HG03108 (cell line): Measurements from ENCODE around the gene SEC14L1.

ENCODE experiments used
- ATAC-seq: cut with Tn5 transposase; IDR thresholded peaks from one replicate; pipeline ENCODE4 v1.9.1; 2021; ENCODE audit warnings: moderate library complexity; ENCODE audit not compliant: unreplicated experiment

SEC14L1 gene

DNA sequence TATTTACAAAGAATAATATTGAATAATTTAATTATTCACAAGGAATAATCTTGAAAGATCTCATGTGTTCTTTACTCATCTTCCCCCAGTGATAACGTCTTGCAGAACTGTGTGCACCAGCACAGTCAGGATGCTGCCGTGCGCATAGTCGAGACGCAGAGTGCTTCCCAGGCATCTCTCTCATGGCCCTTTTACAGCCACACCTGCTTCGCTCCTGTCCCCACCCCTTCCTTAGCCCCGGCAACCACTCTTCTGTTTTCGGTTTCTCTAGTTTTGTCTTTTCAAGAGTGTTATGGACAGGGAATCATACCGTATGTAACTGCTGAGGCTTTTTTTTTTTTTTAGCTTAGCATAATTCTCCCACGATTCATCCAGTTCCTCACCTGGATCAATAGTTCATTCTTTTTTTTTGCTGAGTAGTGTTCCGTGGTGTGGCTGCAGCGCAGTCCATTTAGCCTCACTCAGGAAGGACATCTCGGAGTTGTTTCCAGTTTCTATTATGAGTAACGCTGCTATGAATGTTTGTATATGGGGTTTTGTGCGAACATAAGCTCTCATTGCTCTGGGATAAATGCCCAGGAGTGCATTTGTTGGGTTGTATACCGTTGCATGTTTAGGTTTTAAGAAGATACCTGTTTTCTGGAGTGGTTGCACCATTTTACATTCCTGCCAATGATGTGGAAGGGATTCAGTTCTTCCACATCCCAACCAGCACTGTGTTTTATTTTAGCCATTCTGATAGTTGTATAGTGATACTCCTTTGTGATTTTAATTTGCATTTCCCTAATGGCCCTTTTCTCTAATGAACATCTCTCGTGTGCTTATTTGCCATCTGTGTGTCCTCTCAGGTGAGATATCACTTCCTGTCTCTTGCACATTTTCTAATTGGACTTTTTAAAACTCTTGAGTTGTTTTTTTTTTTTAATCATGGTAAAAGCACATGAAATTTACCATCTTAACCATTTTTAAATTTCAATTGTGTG, 47.6 kb downstream of the SEC14L1 start:
- no peak for ATAC-seq

DNA sequence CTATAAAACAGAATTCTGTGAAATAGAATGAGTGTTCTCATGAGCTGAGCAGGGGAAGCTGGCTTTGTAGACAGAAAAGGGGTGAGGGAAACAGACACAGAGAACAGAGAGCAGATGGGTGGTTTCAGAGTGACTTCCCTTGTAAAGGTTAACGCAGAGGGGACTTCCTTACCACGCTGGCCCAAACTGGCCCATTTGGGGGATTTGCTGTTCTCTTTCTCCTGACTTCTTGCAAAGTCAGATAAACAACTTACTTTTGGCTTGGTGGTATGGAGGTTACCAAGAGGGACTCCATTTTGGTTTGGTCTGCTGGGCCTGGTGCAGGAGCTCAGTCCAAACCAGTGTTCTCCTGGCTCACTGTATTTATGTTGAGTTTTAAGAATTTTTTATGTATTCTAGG, 48.4 kb downstream of the SEC14L1 start:
- peak; percentile 73 for ATAC-seq

DNA sequence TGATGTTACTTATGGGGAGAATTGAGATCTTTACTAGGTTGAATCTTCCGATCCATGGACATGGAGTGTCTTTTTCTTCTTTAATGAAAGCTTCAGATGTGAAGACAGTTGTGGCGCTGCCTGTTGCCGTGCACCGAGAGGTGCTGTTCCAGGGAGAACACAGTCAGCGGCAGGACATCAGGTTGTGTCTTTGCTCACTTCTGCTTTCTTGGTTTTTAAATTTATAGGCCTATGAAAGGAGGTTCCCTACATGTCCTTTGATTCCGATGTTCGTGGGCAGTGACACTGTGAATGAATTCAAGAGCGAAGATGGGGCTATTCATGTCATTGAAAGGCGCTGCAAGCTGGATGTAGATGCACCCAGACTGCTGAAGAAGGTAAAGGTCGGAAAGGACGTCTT, 49.8 kb downstream of the SEC14L1 start:
- no peak for ATAC-seq

DNA sequence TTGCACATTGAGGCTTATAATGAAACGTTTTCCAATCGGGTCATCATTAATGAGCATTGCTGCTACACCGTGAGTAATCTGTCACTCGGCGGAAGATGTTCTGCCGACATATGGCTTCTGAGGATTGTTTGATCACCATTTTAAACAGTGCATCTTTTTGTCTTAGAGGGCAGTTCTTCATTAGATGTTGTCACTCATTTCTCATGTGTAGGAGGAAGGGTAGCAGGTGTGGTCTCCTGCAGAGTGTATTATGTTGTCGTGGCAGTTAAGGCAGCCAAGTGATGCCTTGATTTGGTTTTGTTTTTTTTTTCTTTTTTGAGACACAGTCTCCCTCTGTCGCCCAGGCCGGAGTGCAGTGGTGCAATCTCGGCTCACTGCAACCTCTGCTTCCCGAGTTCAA, 50.5 kb downstream of the SEC14L1 start:
- no peak for ATAC-seq

DNA sequence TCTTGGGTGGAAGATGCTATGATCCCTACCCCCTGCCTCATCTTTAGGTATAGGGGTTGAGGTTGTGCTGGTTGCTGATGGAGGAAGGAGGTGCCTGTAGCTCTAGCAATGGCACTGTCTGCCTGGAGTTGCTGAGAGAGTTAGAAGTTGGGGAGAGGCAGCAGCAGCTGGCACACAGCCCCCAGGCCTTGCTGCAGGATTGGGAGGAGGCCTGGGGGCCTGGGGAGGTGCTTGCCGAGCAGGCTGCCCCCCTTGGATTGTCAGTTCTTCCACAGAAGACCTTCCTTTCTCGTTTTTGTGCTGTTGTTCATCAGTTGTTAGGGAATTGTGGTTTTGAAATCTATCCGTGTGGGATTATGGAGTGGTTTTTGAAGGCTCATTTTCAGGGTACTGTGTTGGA, 52.9 kb downstream of the SEC14L1 start:
- ATAC-seq, result no peak

DNA sequence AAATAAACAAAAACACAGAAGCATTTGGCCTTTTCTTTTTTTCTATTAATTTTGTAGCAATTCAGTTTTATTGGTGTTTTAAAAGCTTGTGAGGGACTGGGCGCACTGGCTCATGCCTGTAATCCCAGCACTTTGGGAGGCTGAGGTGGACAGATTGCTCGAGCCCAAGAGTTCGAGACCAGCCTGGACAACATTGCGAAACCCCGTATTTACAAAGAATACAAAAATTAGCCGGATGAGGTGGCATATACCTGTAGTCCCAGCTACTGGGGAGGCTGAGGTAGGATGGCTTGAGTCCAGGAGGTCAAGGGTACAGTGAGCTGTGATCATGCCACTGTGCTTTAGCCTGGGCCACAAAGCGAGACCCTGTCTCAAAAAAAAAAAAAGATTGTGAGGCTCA, 53.4 kb downstream of the SEC14L1 start:
- no peak for ATAC-seq

DNA sequence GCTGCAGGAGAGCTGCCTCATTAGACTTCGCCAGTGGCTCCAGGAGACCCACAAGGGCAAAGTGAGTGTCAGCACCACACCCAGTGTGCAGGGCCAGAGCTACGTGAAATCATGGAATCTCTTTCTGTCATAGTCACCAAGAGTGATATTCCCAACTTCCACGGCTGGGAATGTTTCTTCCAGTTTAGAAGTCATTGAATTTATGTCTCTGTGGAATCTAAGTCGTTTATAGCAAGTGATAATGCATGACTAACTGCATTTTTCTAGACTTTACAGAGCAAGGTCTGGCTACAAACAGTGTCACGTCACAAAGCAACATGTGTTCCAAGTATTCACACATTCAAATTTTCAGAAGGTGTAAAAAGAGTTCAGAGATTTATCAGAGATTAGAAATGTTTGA, 55.5 kb downstream of the SEC14L1 start:
- ATAC-seq, result no peak

DNA sequence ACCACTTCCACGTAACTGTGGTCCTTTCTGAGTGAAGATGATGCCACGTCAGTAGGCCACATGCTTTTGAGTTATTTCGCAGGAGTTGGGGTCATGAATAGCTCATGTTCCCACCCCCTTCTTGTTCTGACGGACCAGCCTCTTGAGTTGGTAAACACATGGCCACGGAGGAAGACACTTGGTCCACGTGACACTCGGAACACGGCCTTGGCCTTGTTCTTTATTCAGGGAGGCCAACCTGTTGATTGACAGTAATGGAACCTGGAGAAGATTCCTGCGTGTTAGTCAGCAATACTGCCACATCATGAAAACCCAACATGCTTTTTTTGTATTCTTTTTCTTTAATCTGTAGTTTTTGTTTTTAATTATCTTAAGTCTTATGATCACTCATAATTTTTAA, 56.3 kb downstream of the SEC14L1 start:
- no peak for ATAC-seq

DNA sequence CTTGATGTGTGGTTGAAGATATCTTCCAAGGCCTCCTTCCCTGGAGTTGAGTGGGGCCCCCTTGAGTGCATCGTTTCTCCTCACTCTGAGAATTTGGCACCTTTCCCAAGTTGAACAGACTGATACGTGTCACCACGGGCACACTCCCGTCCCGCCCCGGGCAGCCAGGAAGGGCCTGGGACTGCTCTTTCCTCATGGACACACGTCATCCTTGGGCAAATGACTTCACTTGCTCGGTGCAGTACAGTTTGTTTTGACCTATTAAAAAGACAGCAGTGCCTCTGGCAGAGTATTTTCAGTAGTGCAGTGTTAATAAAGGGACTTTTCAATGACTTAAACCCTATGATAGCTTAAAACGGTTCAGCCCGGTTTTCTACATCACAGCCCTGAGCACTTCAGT, 59.9 kb downstream of the SEC14L1 start:
- ATAC-seq, result no peak

DNA sequence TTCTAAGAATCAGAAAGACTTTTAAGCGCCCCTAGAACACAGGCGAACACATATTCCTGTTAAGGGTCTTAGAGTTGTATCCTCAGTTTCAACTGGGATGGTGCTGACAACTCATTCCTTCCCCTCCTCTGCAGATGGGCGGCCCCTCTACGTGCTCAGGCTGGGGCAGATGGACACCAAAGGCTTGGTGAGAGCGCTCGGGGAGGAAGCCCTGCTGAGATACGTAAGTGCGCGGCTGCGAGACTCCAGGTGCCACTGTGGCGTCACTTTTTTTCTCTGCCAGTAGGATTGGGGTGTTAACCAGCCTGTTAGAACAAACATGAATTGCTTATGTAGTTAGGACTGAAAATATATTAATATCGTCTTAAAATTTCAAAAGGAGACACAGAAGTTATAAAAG, 62.7 kb downstream of the SEC14L1 start:
- no peak for ATAC-seq

DNA sequence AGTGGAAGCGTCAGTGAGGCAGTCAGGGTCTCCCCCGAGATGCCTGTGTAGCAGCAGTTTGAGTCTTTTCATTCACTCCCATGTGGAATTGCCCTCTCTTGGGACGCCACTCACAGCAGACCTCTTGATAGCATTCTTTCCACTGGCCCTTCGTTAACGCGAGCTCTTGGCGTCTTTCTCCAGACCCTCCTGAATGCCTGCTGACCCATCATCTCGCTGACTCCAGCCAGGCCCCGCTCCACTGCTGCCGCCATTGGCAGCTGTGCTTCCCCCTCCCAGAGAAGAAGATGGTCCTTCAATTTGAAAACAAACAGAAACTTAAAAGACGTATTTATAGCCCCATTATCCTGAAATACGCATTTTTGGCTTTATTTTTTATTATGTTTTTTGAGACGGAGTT, 63.1 kb downstream of the SEC14L1 start:
- no peak for ATAC-seq

DNA sequence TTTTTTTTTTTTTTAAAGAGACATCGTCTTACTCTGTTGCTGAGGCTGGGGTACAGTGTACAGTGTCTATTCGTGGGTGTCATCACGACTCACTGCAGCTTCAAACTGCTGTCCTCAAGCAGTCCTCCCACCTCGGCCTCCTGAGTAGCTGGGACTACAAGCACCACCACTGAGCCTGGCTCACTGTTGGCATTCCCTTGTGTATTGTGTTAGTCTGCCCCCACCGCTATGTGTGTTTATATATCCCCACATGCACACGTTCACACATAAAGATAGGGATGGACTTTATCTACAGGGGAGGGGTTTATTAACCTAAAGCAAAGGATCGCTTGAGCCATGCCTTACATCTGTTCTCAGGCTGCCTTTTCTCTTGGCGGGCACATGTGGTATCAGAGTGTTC, 63.8 kb downstream of the SEC14L1 start:
- no peak for ATAC-seq

DNA sequence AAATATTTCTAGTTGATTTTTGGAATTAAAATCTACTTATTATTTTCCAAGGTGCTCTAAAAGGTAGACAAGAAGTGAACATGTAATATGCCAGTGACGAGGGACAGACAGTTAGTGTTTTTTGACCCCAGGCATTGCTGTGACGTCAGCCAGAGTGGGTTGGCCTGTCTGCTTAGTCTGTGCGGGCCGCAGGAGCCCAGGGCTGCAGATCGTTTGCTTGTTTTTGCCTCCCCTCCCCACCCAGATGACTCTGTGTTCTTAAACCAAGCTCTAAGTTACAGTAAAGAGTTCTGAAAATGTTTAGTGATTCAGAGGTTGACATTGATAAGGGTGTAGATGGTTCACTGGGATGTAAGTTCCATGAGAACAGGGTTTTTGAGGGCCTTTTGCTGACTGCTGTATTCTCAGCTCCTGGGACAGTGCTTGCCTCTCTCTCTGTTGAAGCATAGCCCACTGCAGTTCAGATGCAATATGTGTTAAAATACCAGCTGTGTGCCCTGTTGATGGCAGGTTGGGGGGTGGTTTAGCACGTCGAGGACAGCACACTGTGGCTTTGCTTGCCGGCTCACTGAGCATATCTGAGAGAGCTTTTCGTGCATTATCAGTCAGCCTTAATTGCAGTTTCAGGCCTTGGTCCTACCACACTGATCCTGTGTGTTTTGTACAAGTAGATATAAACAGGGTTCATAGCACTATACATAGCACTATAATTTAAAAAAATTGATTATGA, 64.8 kb downstream of the SEC14L1 start:
- ATAC-seq, result no peak

DNA sequence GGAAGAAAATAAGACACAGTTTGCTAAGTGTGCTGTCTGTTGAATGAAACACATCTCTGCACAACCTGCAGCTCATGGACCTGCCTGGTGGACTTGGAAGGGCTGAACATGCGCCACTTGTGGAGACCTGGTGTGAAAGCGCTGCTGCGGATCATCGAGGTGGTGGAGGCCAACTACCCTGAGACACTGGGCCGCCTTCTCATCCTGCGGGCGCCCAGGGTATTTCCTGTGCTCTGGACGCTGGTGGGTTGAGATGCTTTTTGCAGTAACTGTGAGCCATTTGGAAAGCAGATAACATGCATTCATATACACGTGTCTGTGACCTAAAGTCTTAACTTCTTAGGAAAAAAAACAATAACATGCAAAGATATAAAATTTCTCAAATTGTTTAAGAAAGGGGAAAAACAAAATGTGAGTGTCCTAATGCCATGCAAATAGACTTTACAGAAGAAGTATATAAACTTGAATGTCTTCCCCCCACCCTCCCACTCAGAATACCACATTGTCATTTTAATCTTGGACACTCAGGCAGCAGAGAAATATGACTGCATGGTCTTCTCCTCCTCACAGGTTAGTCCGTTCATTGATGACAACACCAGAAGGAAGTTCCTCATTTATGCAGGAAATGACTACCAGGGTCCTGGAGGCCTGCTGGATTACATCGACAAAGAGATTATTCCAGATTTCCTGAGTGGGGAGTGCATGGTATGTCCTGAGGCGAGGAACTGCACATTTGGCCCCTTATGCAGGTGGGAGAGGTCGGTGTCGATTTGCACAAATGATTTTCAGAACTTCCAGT, 65.6 kb downstream of the SEC14L1 start:
- no peak for ATAC-seq

DNA sequence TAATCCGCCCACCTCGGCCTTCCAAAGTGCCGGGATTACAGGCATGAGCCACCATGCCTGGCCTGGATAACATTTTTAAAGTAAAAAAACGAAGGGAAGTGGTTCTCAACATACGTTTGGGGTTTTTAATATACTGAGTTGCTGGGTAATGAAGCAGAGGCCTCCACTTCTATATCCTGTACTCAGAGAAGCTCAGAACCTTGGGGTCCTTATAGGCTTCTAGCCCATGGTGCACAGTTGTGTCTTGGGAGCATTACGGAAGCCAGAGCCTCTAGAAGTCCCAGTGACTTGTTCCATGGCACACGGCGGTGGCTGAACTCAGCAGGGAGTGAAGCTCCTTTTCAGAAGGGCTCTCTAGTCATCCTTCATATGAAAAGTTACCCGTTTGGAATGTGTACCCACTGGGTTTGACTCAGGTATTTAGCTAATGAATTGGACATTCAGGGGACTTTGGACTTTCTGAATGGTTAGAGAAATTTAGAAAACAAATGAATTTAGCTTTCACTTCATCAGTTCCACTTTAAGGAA, 67.0 kb downstream of the SEC14L1 start:
- no peak for ATAC-seq

DNA sequence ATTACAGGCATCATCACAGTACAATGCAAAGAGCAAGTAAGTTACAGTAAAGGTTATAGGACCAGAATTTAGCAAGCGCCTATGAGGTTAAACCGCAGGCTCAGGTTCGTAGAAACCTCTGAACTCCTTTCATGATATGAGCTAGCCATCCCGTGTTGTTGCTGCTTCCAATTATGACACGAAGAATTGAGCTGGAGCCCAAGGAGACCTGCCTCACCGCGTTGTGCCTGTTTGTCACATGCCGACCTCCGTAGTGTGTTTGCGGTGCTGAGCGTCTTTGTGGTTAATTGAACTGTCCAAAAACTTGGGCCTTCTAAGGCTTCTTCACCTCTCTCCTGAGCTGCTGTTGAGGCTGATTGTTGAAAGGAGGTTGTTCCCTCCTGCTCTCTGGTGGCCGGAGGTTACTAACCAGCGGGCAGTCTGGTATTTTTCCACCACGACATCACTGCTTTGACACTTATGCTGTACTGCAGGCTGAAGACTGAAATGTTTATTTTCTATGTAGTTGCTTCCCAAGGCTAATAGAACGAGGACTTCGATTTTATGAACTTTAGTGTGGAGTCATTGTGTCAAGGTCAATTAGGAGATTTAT, 67.5 kb downstream of the SEC14L1 start:
- ATAC-seq, result no peak

DNA sequence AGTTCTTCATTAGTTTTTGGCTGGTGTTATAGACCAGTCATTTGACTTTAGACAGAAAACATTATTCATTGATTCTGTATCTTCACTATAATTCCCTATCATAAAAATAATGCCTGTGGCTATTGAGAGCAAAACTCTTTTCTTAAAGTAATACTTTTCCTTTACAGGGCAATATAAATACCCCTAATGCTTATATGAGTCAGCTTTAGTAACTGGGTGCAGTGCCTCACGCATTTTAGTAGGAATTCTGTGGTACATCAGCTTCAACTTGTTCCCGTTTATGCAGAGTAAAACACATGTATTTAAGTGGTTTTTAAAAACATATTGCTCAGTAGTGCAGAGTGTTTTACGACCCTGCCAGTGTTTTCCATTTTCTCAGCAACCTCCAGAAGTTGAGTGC, 68.1 kb downstream of the SEC14L1 start:
- no peak for ATAC-seq

DNA sequence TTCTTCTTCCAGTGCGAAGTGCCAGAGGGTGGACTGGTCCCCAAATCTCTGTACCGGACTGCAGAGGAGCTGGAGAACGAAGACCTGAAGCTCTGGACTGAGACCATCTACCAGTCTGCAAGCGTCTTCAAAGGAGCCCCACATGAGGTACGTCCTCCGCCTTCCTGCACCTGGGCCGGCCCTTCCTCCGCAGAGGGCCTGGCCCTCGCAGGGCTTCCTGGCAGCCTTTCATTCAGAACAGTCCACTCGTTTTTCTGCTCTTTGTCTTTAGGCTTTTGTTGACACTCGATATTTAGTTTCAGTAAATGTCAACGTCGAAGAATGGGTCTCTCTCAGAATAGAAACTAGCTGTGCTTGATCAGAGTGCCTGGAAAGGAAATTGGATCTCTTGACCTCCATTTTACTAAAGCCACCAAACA, 68.6 kb downstream of the SEC14L1 start:
- ATAC-seq, result no peak

DNA sequence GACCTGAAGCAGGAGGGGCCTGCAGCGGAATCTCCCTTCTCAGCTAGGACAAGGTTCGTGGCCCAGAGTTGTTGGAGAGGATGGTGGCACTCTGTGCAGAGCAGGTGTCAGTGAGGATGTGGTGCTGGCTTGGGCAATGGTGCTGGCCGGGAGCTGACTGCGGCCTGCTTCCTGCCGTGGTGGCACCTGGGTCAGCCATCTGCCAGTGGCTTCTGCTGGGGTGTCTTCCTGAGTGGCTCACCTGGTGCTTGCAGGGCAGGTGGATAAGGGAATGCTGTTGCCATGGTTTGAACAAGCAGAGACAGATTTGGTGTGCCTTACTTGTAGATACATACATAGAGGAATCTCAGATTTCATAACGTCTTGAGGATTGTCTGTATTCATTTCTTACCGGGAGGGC, 69.6 kb downstream of the SEC14L1 start:
- ATAC-seq, result no peak

DNA sequence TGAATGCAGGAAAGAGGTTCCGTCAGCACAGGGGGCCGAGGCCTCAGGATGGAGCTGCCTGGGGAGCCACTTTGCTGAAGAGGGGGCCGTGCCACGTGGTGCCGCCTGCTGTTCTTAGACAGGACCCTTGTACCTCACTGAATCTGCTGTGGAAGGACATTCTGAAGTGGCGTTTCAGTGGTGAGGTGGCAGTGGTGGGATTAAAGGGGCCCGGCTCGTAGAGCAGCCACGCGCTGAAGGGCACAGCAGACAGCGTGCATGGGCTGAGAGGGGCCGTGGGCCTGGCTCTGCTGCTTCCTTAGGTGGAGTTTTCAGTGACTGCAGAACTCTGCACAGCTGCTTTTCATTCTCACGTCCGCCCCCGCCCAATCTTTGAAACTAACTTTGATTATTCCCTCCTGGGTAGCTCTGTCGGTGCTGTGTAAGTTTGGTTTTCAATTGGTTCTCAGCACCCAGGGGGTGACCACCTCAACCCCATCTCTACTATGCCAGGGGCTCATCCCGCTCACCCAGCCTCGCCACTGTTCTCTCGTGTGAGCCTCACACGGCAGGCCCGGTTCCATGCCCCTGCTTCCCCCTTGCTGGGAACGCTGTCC, 70.3 kb downstream of the SEC14L1 start:
- no peak for ATAC-seq
